A673 (cell line): Measurements from ENCODE around the gene ABHD8.

Experiments
- CTCF ChIP-seq: fragments of 300-800, 200-600 bp; sonication (generic); conservative IDR thresholded peaks from 2 replicates; pipeline ENCODE4 v1.5.1; 2017; ENCODE audit warnings: low read depth, mild to moderate bottlenecking, antibody characterized with exemption, low read length, moderate library complexity, mixed read lengths
- EZH2 ChIP-seq: fragments of 200-600 bp; sonication (generic); IDR thresholded peaks from 2 replicates; pipeline ENCODE4 v1.6.1; 2017; ENCODE audit warnings: borderline replicate concordance, low read depth, mild to moderate bottlenecking, mixed read lengths, antibody characterized with exemption, low read length; ENCODE audit not compliant: poor library complexity, severe bottlenecking

- TF ChIP-seq CTCF (no peak), EZH2 (no peak)
Observed at GRCh38 chr19:17296273-17296672, 7.0 kb downstream of the ABHD8 start.
